HG03159 (cell line): ENCODE results near the gene CEP170.
"Not testable (repeated sequence)": the region's sequence is repeated elsewhere in the genome, so short reads cannot be mapped to it uniquely, and the experiment has no call there.

Source experiments
- ATAC-seq: cut with Tn5 transposase; IDR thresholded peaks from one replicate; pipeline ENCODE4 v1.9.1; 2021; ENCODE audit warnings: mild to moderate bottlenecking, moderate library complexity; ENCODE audit not compliant: unreplicated experiment

The CEP170 gene

GRCh38 chr1:243183176-243183575, 71.9 kb downstream of the CEP170 start:
- ATAC-seq = not testable (repeated sequence)

DNA sequence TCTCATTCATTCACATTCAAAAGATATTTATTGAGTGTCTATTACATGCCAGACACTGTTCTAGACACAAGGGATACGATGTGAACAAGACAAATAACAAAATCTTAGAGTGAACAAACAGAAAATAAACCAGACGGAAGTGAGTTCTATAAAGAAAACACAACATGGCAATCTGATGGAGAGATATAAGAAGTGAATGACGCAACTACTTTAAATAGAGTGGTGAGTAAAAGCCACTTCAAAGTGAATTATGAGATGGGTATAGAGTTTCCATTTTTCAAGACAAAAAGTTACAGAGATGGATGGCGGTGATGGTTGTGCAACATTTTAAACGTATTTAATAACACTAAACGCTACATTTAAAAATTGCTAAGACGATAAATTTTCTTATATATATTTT, 75.4 kb downstream of the CEP170 start:
- ATAC-seq = no peak

DNA sequence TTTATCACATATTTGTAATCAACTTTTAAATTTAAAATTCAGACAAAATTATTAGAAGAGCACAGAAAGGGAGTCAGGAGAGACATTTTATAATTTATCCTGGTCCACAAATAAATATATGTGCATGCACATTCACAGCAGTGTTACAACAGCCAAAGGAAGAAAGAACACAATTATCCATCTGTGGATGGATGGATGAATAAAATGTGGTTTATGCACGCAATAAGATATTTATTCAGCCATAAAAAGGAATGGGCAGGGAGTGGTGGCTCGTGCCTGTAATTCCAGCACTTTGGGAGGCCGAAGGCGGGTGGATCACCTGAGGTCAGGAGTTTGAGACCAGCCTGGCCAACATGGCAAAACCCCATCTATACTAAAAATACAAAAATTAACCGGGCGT, 77.3 kb downstream of the CEP170 start:
- ATAC-seq = not testable (repeated sequence)

- not testable (repeated sequence) for ATAC-seq
Observed at GRCh38 chr1:243173758-243174369, 81.2 kb downstream of the CEP170 start.

GRCh38 chr1:243164911-243165310, 90.2 kb downstream of the CEP170 start:
- not testable (repeated sequence) for ATAC-seq

DNA sequence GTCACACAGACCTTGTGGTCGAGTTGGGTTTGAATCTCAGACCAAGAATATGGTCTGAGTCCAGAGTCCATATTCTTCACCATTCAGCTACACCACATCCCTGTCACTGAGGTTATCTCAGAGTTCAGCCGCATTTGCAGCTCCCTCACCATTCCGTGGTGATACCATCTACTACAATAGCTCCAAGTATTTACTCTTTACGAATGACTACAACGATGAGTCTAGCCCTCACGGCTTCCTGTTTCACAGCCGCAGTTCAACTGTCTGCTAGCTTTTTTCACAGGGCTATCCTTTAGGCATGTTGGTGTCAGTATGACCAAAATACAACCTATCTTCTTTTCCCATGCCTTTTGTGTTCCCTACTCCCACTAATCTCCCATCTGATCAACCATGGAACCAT, 104.2 kb downstream of the CEP170 start:
- not testable (repeated sequence) for ATAC-seq

DNA sequence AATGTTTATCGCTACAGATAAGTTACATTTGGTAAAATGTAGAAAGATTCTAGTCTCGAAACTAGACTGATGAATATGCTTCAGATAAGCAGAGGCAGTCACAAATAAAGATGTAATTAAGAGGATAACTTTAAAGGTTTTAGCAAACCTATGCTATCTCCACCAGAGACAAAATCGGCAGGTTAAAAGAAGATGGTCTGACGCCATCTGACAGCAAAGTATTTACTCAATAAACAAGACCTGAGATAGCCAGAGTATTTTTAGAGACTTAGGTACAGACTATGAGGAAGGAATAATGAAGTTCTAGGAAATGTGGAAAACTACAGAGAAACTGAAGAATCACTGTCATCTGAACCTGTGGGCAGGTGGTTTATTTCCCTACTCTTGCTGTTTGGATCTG, 106.0 kb downstream of the CEP170 start:
- ATAC-seq = not testable (repeated sequence)

DNA sequence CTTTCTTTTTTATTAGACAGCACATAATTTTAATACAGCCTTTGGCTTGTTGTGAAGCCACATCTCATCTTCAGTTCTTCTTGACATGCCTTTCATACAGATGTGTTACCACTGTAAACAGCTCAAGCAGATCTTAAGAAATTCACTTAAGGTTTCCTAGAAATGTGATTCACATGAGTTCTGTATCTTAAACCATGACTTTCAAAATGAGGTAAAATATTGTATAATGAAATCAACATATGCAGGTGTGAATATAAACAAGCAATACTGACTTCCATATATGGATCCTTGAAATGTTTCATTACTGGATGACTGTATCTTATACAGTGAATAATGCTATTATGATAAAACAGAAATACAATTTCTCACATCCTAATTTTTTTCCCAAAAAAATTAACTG, 107.7 kb downstream of the CEP170 start:
- ATAC-seq = not testable (repeated sequence)

GRCh38 chr1:243140498-243140897, 114.6 kb downstream of the CEP170 start:
- ATAC-seq = not testable (repeated sequence)

- not testable (repeated sequence) for ATAC-seq
Observed at GRCh38 chr1:243122876-243123409, 132.1 kb downstream of the CEP170 start.

- ATAC-seq = not testable (repeated sequence)
Observed at GRCh38 chr1:243121939-243122338, 133.1 kb downstream of the CEP170 start.

DNA sequence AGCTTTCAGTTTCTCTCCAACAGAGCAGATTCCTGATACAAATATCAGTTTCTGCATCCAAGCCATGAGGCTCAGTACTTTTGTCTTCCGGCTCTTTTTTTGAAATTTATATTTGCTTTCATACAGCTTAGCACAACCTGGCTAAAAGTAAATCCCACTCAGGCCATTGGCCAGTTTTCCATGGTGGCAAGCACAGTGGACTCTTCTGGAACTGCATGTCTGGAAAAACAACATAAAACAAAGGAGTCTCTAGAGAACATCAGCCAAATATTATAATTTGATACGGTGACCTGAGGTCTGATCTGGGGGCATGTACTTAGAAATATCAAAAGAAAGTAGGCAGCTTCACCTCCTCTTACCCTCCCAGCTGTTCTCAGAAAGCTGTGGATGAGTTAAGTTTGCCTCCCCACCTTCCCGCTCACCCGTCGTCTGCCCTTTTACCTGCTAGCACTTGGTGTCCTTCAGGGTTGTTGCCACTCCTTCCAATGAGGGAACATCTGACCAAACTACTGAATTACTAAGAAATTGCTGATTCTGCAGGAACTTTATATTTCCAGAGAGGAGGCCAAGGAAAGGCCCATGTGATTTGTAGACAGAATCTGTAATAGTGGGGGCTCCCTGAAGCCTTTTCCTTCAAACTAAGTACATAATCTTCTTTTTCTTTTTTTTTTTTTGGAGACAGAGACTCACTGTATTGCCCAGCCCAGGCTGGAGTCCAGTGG, 136.3 kb downstream of the CEP170 start:
- not testable (repeated sequence) for ATAC-seq

GRCh38 chr1:243116187-243116586, 138.9 kb downstream of the CEP170 start:
- ATAC-seq = not testable (repeated sequence)

- ATAC-seq = not testable (repeated sequence)
Observed at GRCh38 chr1:243114769-243115168, 140.3 kb downstream of the CEP170 start.

DNA sequence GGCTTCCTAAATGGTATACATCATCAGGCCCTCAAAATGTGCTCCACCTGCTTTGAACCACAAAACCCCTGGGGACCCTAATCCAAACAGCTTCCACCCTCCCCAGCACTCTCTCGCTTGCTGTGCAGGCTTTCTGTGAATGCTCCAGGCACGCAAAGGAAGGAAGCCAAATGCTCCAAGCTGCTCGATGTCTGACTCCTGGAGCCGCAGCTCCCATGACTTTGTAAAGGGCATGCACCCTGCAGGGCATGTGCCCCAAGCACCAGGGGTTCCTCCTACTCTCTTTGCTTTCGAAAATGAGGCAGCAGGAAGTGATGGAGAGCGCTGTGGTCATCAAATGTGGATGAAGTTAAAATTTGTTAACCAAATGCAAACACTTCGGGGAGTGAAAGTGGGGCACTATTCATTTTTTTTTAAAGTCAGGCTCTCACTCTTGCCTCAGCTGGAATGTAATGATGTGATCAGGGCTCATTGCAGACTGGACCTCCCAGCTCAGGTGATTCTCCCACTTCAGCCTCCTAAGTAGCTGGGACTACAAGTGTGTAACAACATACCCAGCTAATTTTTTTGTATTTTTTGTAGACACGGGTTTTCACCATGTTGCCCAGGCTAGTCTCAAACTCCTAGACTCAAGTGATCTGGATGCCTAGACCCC, 140.9 kb downstream of the CEP170 start:
- peak; percentile 96 for ATAC-seq

- not testable (repeated sequence) for ATAC-seq
Observed at GRCh38 chr1:243107171-243107570, 147.9 kb downstream of the CEP170 start.

DNA sequence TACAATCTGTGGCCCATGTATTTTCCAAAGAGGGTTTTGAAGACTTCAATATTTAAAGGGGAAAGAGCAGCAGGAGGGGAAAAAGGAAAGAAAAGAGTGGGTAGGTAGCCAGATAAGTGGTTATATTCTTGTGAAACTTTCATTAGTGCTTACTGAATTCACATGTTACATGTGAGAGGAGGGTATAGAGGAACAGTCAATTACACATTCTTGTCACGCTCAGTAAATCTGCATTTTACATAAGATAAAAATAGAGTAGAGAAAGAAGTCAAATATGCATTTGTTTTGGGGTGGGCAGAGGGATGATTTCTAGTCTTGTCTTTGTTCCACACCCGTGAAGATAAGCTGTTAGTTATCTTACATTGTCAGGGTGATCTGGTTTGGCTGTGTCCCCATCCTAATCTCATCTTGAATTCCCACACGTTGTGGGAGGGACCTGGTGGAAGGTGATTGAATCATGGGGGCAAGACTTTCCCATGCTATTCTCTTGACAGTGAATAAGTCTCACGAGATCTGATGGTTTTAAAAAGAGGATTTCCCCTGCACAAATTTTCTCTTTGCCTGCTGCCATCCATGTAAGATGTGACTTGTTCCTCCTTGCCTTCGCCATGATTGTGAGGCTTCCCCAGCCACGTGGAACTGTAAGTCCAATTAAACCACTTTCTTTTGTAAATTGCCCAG, 149.3 kb downstream of the CEP170 start:
- ATAC-seq = not testable (repeated sequence)

DNA sequence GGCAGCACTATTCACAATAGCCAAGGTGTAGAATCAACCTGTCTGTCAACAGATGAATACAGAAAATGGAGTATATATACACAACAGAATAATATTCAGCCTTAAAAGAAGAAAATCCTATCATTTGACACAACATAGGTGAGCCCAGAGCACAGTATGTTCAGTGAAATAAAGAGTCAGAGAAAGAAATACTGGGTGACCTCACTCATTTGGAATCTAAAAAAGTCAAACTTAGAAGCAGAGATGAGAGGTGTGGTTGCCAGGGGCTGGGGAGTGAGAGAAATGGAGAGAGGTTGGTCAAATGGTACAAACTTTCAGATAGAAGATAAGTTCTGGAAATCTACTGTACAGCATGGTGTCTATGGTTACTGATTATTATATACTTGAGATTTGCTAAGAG, 150.0 kb downstream of the CEP170 start:
- ATAC-seq = not testable (repeated sequence)

DNA sequence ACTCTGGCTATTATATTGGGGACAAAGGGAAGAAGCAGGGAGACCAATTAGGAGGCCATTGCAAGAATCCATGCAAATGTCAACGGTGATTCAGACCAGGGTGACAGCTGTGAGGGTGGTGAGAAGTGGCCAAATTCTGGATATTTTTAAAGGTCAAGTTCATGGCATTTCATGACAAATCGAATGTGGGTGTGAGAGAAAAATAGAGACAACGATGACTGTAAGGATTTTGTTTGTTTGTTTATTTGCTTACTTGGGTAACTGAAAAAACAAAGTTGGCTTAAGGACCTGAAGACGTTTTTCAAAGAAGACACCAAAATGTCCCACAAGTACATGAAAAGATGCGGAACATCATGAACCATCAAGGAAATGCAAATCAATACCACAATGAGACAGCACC, 150.6 kb downstream of the CEP170 start:
- ATAC-seq = not testable (repeated sequence)

- peak; percentile 97 for ATAC-seq
Observed at GRCh38 chr1:243101551-243102050, 153.5 kb downstream of the CEP170 start.

DNA sequence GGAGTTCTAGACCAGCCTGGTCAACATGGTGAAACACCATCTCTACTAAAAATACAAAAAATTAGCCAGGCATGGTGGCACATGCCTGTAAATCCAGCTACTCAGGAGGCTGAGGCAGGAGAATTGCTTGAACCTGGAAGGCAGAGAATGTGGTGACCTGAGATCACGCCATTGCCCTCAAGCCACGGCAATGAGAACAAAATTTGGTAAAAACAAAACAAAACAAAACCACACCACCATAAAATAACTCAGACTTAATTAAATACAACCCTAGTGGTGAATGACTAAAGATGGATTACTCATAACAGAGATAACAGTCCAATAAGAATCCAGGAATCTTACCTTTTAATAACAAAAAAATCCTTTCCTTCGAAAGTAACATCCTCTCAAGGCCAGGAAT, 167.7 kb downstream of the CEP170 start:
- ATAC-seq = not testable (repeated sequence)
